NB4 (cell line): ENCODE data around the gene ZMYND19.

ENCODE experiments used
- DNase-seq: peaks from one replicate; pipeline ENCODE4 v3.0.0; 2010; ENCODE audit warnings: low read depth
- H3K4me3 ChIP-seq: one replicate; pipeline ENCODE4 v1.5.1; 2011; ENCODE audit warnings: mild to moderate bottlenecking, low read depth, low read length, moderate library complexity
- MYC ChIP-seq: IDR thresholded peaks from 2 replicates; pipeline ENCODE4 v1.6.1; 2011; ENCODE audit warnings: low read depth, low read length
- POLR2A ChIP-seq: IDR thresholded peaks from 2 replicates; pipeline ENCODE4 v1.6.1; 2011; ENCODE audit warnings: mild to moderate bottlenecking; ENCODE audit not compliant: insufficient read length; ENCODE audit errors: extremely low read depth
- TF ChIP-seq, protein P1 (sequence below): IDR thresholded peaks from 2 replicates; pipeline ENCODE4 v1.6.1; 2011; ENCODE audit warnings: low read depth, low read length
- TF ChIP-seq, protein P2 (sequence below): IDR thresholded peaks from one replicate; pipeline ENCODE4 v1.5.1; 2012; ENCODE audit warnings: low read depth, low read length

ZMYND19 gene

DNA sequence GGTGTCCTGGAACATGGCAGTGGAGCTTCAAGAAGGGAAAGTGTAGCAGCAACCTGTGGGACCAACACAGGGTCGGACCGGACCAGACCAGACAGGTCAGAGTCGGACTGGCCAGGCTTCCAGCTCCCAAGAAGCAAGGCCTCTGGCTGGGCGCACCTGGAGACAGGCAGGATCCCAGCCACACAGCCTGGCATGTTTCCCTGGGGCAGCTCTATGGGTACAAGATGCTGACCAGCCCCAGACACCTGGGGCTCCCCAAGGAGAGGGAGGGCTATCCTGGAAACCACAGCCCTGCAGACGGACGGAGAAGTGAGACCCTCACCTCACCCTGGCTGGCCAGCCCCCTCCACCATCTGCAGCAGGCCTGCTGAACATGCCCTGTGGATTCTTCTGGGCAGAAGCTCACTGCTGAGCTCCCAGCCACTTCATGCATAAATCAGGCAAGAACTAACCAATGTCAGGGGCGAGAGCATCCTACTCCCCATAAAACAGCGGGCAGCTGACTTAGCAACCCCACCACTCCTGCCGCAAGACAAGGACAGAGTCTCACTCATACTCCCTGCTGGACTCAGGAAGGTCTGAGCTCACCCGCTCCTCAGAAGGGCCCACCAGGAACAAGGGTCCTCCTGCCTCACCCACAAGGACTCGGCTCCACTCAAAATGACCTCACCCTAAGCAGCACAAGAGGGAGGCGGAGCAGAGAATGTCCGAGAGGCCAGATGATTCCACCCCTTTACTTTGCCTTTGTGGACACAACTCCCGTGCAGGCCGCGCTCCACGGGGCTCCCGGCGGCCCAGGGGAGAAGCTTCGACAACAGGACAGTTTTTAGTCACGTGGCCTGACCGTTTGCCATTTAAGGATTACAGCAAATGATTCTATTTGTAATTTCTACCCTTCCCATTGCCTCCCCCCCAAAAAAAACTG is 8.7 kb downstream of the ZMYND19 start:
- no peak overlapping the region for H3K4me3 ChIP-seq

DNA sequence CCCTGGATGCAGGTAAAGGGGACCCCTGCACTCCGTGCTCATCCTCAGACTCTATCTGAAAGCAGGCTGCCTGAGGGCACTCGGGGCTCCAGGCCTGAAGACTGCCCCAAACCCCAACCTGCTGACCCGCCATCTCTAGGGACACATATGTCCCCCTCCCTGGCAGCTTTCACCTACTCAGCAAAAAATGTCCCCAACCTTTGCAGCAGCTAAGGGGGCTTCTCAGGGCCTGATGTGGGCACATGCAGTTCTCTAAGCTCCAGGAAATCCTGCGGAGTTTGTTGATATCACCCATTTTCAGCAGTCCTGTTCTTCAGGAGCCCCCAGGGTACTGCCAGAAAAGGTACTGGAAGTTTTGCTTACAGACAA is 9.4 kb downstream of the ZMYND19 start:
- no peak for DNase-seq
- H3K4me3 ChIP-seq: no peak overlapping the region
- TF ChIP-seq, protein P1, sequence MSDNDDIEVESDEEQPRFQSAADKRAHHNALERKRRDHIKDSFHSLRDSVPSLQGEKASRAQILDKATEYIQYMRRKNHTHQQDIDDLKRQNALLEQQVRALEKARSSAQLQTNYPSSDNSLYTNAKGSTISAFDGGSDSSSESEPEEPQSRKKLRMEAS: no peak
- no peak for TF ChIP-seq MYC
- no peak for TF ChIP-seq POLR2A
- TF ChIP-seq, protein P2, sequence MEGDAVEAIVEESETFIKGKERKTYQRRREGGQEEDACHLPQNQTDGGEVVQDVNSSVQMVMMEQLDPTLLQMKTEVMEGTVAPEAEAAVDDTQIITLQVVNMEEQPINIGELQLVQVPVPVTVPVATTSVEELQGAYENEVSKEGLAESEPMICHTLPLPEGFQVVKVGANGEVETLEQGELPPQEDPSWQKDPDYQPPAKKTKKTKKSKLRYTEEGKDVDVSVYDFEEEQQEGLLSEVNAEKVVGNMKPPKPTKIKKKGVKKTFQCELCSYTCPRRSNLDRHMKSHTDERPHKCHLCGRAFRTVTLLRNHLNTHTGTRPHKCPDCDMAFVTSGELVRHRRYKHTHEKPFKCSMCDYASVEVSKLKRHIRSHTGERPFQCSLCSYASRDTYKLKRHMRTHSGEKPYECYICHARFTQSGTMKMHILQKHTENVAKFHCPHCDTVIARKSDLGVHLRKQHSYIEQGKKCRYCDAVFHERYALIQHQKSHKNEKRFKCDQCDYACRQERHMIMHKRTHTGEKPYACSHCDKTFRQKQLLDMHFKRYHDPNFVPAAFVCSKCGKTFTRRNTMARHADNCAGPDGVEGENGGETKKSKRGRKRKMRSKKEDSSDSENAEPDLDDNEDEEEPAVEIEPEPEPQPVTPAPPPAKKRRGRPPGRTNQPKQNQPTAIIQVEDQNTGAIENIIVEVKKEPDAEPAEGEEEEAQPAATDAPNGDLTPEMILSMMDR: no peak

More for the DNA sequence above, 8.7 kb downstream of the ZMYND19 start:
- DNase-seq: no peak
- TF ChIP-seq POLR2A: no peak
- TF ChIP-seq, protein P1: no peak
- TF ChIP-seq MYC: no peak

DNA sequence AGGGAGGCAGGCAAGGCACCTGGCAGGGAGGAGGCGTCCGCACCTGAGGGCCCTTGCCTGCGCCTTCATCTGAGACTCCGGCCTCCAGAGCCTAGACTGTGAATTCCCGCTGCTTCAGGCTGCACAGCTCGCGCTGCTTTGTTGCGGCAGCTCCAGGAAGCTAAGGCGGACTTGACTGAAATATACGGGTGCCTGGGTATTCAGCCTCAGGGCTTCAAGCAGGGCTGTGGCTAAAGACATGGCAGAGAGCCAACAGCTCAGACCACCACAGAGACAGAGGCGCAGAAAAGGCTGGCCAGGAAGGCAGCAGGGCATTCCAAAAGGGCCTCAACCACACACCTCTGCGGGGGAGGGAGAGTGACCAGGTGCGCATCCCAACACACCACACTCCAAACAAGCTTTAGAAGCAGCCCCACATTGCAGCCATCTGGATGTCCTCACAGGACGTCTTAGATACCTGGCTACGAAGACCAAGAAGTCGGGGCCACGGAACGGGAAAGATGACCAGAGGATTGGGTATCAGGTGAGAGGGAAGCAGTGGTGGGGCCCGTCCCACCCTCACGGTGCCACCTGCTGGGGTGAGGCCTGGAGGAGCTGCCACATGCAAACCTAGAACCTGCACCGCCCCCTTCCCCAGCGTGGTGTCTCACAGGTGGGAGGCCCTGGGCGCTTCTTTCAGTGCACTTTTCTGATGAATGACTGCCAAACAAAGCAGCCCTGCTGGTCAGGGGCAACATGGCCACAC is 9.9 kb downstream of the ZMYND19 start:
- H3K4me3 ChIP-seq: no peak overlapping the region
- DNase-seq: no peak
- TF ChIP-seq, protein P2: no peak
- TF ChIP-seq, protein P1: no peak
- TF ChIP-seq POLR2A (no peak), MYC (no peak)

DNA sequence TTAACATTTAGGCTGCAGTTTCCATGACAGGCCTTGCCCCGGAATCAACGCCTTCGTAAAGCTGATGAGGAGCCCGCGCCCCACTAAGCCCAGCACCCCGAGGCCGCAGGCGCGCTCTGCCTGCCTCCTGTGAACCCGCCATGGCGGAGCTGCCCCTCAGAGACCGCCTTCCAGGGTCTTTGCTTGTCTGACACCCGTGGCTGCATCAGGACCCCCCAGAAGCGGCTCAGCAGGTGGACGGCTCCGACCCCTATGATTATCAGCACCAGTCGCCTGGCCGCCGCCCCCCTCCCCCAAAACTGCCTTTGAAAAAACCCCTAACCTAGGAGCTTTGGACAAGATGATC is 11.1 kb downstream of the ZMYND19 start:
- TF ChIP-seq, protein P2: no peak
- TF ChIP-seq, protein P1: no peak
- TF ChIP-seq POLR2A (no peak), MYC (no peak)
- no peak for DNase-seq
- no peak overlapping the region for H3K4me3 ChIP-seq

DNA sequence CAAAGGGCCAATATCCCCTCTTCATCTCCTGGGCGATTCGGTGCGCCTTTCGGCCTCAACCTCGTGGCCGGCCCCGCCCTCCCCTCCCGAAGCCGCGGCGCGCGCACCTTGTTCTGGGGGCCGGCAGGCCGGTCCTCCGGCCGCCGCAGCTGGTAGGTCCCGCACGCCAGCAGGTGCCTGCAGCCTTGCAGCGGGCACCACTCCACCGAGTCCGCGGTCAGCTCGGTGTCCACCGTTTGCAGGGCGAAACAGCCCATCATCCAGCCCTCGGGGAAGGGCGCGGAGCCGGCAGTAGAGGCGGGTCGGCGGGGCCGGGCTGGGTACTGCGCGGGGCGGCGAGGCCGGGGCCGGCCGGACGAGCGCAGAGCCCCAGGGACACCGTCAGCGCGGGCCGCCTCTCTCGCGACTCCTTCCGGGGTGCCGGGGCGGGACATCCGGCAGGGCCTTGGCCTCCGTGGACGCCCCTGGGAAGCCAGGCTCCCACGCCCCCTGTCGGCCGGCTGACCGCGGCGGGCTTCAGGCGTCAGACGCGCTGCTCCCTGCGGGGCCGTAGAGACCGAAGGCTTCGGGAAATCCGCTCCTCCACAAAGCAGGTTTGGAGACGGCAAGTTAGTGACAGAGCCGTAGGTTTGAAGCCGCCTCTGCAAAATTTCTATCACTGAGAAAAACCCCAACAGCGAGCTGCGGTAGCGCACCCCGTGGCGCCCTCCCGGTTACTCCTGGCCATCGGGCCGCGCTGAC is 11.6 kb downstream of the ZMYND19 start, which contains the start of gene DPH7:
Gene DPH7, minus strand, starts transcription at position 408 of the 741 bp plus-strand sequence. Its CDS starts 148 bp downstream, at position 260.
- TF ChIP-seq, protein P1: peak; percentile 40
- TF ChIP-seq POLR2A (peak; percentile 73), MYC (peak; percentile 80)
- TF ChIP-seq, protein P2: peak; percentile 86
- peak within 1 kb of the TSS; percentile 77 for H3K4me3 ChIP-seq
- DNase-seq: peak; percentile 94
